ENCODE data around the gene GALNT17. TPM values are rescaled to one million over a fixed set of nuclear protein-coding genes. Genes with fewer than 3 reads are reported as not detected.

GALNT17 gene
- total RNA-seq, 1 experiment from 2014 or later = not detected

GRCh38 chr7:71488308-71488707, 356.4 kb downstream of the GALNT17 start:
- DNase-seq (ENCODE audit: low read depth, low spot score) (no peak), ATAC-seq (no peak)
- BruUV-seq (replicated peaks) = no TSS peak
- H3K36me3 ChIP-seq (ENCODE audit: control insufficient read depth, insufficient read depth, low read length) = no peaks in the 10 kb centered on the region
- no peaks in the 10 kb centered on the region for H3K9me3 ChIP-seq (ENCODE audit: control insufficient read depth, insufficient read depth, low read depth, low read length)
- no peaks in the 10 kb centered on the region for H3K4me1 ChIP-seq (ENCODE audit: control insufficient read depth, insufficient read depth, low read length)
- H3K27ac ChIP-seq (ENCODE audit: low read length) = no peak overlapping the region
- POLR2A ChIA-PET = no interaction called here
- in situ Hi-C loops (cut with HindIII; ENCODE audit: low pct_unique_long_range_greater_than_20kb, low sequenced_read_pairs) (no loop called here), intact Hi-C loops (cut with micrococcal nuclease; ENCODE audit: unreplicated experiment) (no loop called here)
- no peak overlapping the region for H3K4me3 ChIP-seq (ENCODE audit: low read depth in 2 of 2, low read length in 2 of 2)
- TF ChIP-seq SIN3A (IDR thresholded peaks at IDR 0.05; ENCODE audit: borderline replicate concordance, insufficient read depth, low read depth, low read length) (no peak), CTCF (IDR thresholded peaks at IDR 0.05) (no peak), TCF7L2 (IDR thresholded peaks at IDR 0.05; ENCODE audit: low read depth, low read length) (no peak), POLR2AphosphoS5 (IDR thresholded peaks at IDR 0.05; ENCODE audit: low read depth, low read length) (no peak)
- TF ChIP-seq, protein P1, sequence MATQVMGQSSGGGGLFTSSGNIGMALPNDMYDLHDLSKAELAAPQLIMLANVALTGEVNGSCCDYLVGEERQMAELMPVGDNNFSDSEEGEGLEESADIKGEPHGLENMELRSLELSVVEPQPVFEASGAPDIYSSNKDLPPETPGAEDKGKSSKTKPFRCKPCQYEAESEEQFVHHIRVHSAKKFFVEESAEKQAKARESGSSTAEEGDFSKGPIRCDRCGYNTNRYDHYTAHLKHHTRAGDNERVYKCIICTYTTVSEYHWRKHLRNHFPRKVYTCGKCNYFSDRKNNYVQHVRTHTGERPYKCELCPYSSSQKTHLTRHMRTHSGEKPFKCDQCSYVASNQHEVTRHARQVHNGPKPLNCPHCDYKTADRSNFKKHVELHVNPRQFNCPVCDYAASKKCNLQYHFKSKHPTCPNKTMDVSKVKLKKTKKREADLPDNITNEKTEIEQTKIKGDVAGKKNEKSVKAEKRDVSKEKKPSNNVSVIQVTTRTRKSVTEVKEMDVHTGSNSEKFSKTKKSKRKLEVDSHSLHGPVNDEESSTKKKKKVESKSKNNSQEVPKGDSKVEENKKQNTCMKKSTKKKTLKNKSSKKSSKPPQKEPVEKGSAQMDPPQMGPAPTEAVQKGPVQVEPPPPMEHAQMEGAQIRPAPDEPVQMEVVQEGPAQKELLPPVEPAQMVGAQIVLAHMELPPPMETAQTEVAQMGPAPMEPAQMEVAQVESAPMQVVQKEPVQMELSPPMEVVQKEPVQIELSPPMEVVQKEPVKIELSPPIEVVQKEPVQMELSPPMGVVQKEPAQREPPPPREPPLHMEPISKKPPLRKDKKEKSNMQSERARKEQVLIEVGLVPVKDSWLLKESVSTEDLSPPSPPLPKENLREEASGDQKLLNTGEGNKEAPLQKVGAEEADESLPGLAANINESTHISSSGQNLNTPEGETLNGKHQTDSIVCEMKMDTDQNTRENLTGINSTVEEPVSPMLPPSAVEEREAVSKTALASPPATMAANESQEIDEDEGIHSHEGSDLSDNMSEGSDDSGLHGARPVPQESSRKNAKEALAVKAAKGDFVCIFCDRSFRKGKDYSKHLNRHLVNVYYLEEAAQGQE (IDR thresholded peaks at IDR 0.05; ENCODE audit: insufficient read depth in 1 of 2, low read depth in 2 of 2, low read length in 1 of 2) = no peak
- CTCF ChIA-PET = no interaction called here
- no peaks in the 10 kb centered on the region for H3K27me3 ChIP-seq (ENCODE audit: control insufficient read depth, insufficient read depth, low read length)

- H3K27me3 ChIP-seq (ENCODE audit: control insufficient read depth, insufficient read depth, low read length) = no peaks in the 10 kb centered on the region
- DNase-seq (ENCODE audit: low read depth, low spot score) = no peak
- H3K27ac ChIP-seq (ENCODE audit: low read length) = no peak overlapping the region
- H3K36me3 ChIP-seq (ENCODE audit: control insufficient read depth, insufficient read depth, low read length) = no peaks in the 10 kb centered on the region
- no peaks in the 10 kb centered on the region for H3K9me3 ChIP-seq (ENCODE audit: control insufficient read depth, insufficient read depth, low read depth, low read length)
- CTCF ChIA-PET = no interaction called here
- no TSS peak for BruUV-seq (replicated peaks)
- intact Hi-C loops (cut with micrococcal nuclease; ENCODE audit: unreplicated experiment) = no loop called here
- no peaks in the 10 kb centered on the region for H3K4me1 ChIP-seq (ENCODE audit: control insufficient read depth, insufficient read depth, low read length)
- H3K4me3 ChIP-seq (ENCODE audit: low read depth in 2 of 2, low read length in 2 of 2) = no peak overlapping the region
- POLR2A ChIA-PET = no interaction called here
- ATAC-seq = no peak
- in situ Hi-C loops (cut with HindIII; ENCODE audit: low pct_unique_long_range_greater_than_20kb, low sequenced_read_pairs) = no loop called here
- no peak for TF ChIP-seq SIN3A (IDR thresholded peaks at IDR 0.05; ENCODE audit: borderline replicate concordance, insufficient read depth, low read depth, low read length)
Measured at GRCh38 chr7:71491336-71491735, 359.4 kb downstream of the GALNT17 start.

- Histone ChIP-seq H3K4me1 (ENCODE audit: control insufficient read depth, insufficient read depth, low read length) (no peaks in the 10 kb centered on the region), H3K27ac (ENCODE audit: low read length) (no peak overlapping the region), H3K4me3 (ENCODE audit: low read depth in 2 of 2, low read length in 2 of 2) (no peak overlapping the region), H3K27me3 (ENCODE audit: control insufficient read depth, insufficient read depth, low read length) (no peaks in the 10 kb centered on the region), H3K36me3 (ENCODE audit: control insufficient read depth, insufficient read depth, low read length) (no peaks in the 10 kb centered on the region), H3K9me3 (ENCODE audit: control insufficient read depth, insufficient read depth, low read depth, low read length) (no peaks in the 10 kb centered on the region)
- in situ Hi-C loops (cut with HindIII; ENCODE audit: low pct_unique_long_range_greater_than_20kb, low sequenced_read_pairs) (no loop called here), intact Hi-C loops (cut with micrococcal nuclease; ENCODE audit: unreplicated experiment) (no loop called here)
- ATAC-seq = no peak
- ChIA-PET CTCF (no interaction called here), POLR2A (no interaction called here)
- BruUV-seq (replicated peaks) = no TSS peak
- TF ChIP-seq CTCF (IDR thresholded peaks at IDR 0.05) (no peak), SIN3A (IDR thresholded peaks at IDR 0.05; ENCODE audit: borderline replicate concordance, insufficient read depth, low read depth, low read length) (no peak), POLR2AphosphoS5 (IDR thresholded peaks at IDR 0.05; ENCODE audit: low read depth, low read length) (no peak), TCF7L2 (IDR thresholded peaks at IDR 0.05; ENCODE audit: low read depth, low read length) (no peak)
- TF ChIP-seq, protein P1 (IDR thresholded peaks at IDR 0.05; ENCODE audit: insufficient read depth in 1 of 2, low read depth in 2 of 2, low read length in 1 of 2) = no peak
- DNase-seq (ENCODE audit: low read depth, low spot score) = no peak
Measured at GRCh38 chr7:71495828-71496227, 363.9 kb downstream of the GALNT17 start.
